Measurements from ENCODE around the gene EXOC7. TPM values are rescaled to one million over a fixed set of nuclear protein-coding genes. Genes with fewer than 3 reads are reported as not detected.

EXOC7 gene
- total RNA-seq, 1 experiment from 2014 or later = 160 TPM

GRCh38 chr17:76149214-76149613, 45.6 kb upstream of the EXOC7 start:
- Histone ChIP-seq H3K18ac (ENCODE audit: insufficient read length, low read depth, low read length) (no peak overlapping the region), H3K14ac (ENCODE audit: insufficient read depth, low read length) (no peak overlapping the region), H4K8ac (replicated peaks; ENCODE audit: insufficient read length, low read depth, low read length) (no peak overlapping the region), H3K27me3 (ENCODE audit: insufficient read depth, low read length) (no peaks in the 10 kb centered on the region; the same call in 1 of the 2 replicates), H4K20me1 (ENCODE audit: control insufficient read depth, insufficient read depth, insufficient read length) (no peaks in the 10 kb centered on the region), H3K4me2 (ENCODE audit: insufficient read depth, insufficient read length, low read length) (no peak overlapping the region), H4K91ac (ENCODE audit: insufficient read length, low read depth, low read length) (no peak overlapping the region), H2AK5ac (ENCODE audit: insufficient read length, low read length) (no peak overlapping the region), H3K9me3 (ENCODE audit: control insufficient read depth, low read depth, low read length) (no peaks in the 10 kb centered on the region), H3K4ac (ENCODE audit: low read depth, low read length) (no peak overlapping the region), H3K79me2 (ENCODE audit: insufficient read depth, low read length) (no peaks in the 10 kb centered on the region), H2BK12ac (ENCODE audit: insufficient read length, low read depth, low read length) (no peak overlapping the region), H3K23ac (ENCODE audit: insufficient read length, low read depth, low read length) (no peak overlapping the region), H3K4me1 (ENCODE audit: insufficient read depth, low read length) (peaks cover 13% of the 10 kb centered on the region), H3K56ac (ENCODE audit: insufficient read length, low read depth, low read length) (no peak overlapping the region), H2BK120ac (ENCODE audit: low read depth, low read length, poor library complexity, severe bottlenecking) (no peak overlapping the region), H2BK5ac (ENCODE audit: insufficient read length, low read length) (no peak overlapping the region), H3K23me2 (ENCODE audit: insufficient read length, low read depth, low read length, poor library complexity, severe bottlenecking) (no peaks in the 10 kb centered on the region), H3K27ac (ENCODE audit: insufficient read length, low read depth, low read length) (no peak overlapping the region), H3K79me1 (ENCODE audit: insufficient read depth, low read depth, low read length, poor library complexity, severe bottlenecking) (no peaks in the 10 kb centered on the region), H4K5ac (ENCODE audit: insufficient read length, low read depth, low read length) (no peak overlapping the region), H3T11ph (ENCODE audit: low read length) (no peak overlapping the region), H3K9ac (ENCODE audit: extremely low read depth, insufficient read length, low read length) (no peak overlapping the region), H2BK15ac (ENCODE audit: low read depth, low read length) (no peak overlapping the region), H2AFZ (ENCODE audit: low read length) (no peak overlapping the region), H2BK20ac (ENCODE audit: low read depth, low read length, poor library complexity, severe bottlenecking) (no peak overlapping the region)
- Mint-ChIP-seq H3K4me3 (no peak overlapping the region), H3K9me3 (no peaks in the 10 kb centered on the region), H3K27me3 (ENCODE audit: low read depth) (peaks cover 19% of the 10 kb centered on the region), H3K4me1 (peaks cover 39 to 43% of the 10 kb centered on the region in 2 experiments), H3K27ac (no peak overlapping the region), H3K36me3 (ENCODE audit: insufficient read depth in 1 of 3, low read depth in 3 of 3) (no peaks in the 10 kb centered on the region; a peak in 1 of 7 replicates)
- no peak for DNase-seq
- TF ChIP-seq, protein P1, sequence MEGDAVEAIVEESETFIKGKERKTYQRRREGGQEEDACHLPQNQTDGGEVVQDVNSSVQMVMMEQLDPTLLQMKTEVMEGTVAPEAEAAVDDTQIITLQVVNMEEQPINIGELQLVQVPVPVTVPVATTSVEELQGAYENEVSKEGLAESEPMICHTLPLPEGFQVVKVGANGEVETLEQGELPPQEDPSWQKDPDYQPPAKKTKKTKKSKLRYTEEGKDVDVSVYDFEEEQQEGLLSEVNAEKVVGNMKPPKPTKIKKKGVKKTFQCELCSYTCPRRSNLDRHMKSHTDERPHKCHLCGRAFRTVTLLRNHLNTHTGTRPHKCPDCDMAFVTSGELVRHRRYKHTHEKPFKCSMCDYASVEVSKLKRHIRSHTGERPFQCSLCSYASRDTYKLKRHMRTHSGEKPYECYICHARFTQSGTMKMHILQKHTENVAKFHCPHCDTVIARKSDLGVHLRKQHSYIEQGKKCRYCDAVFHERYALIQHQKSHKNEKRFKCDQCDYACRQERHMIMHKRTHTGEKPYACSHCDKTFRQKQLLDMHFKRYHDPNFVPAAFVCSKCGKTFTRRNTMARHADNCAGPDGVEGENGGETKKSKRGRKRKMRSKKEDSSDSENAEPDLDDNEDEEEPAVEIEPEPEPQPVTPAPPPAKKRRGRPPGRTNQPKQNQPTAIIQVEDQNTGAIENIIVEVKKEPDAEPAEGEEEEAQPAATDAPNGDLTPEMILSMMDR (conservative IDR thresholded peaks at IDR 0.05) = no peak
- no CpG with 5 or more reads among the region's 10 CpGs for WGBS (ENCODE audit: extremely low coverage, insufficient read length, low lambda C conversion rate)
